Epithelial cell of esophagus (primary cell): ENCODE measurements around the gene NEMP2.

Experiments
- DNase-seq: peaks from one replicate; pipeline ENCODE4 v3.0.0; 2010; ENCODE audit warnings: low read depth
- H3K4me3 ChIP-seq: 2 replicates; pipeline ENCODE4 v1.5.1; 2011; ENCODE audit warnings: mild to moderate bottlenecking, low read length, control low read depth
- CTCF ChIP-seq: IDR thresholded peaks from 2 replicates; pipeline ENCODE4 v1.5.1; 2011; ENCODE audit warnings: low read depth, mild to moderate bottlenecking, low read length, control low read depth, inconsistent platforms; ENCODE audit not compliant: insufficient read depth; ENCODE audit errors: missing control alignments

NEMP2 gene

GRCh38 chr2:190570871-190571270 is 36.3 kb upstream of the NEMP2 start:
- DNase-seq = no peak
- no peak for TF ChIP-seq CTCF
- no peak overlapping the region for H3K4me3 ChIP-seq

GRCh38 chr2:190569994-190570755 is 35.7 kb upstream of the NEMP2 start:
- no peak overlapping the region for H3K4me3 ChIP-seq
- TF ChIP-seq CTCF = no peak
- DNase-seq = peak; percentile 35

- no peak overlapping the region for H3K4me3 ChIP-seq
- DNase-seq = no peak
- TF ChIP-seq CTCF = no peak
Measured at GRCh38 chr2:190564838-190565237, 30.3 kb upstream of the NEMP2 start.

GRCh38 chr2:190563646-190564045 is 29.1 kb upstream of the NEMP2 start:
- no peak for TF ChIP-seq CTCF
- no peak overlapping the region for H3K4me3 ChIP-seq
- DNase-seq = no peak

- DNase-seq = peak; percentile 36
- no peak overlapping the region for H3K4me3 ChIP-seq
- TF ChIP-seq CTCF = no peak
Measured at GRCh38 chr2:190563109-190563508, 28.6 kb upstream of the NEMP2 start.

GRCh38 chr2:190562121-190562520 is 27.6 kb upstream of the NEMP2 start:
- no peak for TF ChIP-seq CTCF
- no peak overlapping the region for H3K4me3 ChIP-seq
- DNase-seq = no peak

GRCh38 chr2:190561094-190561493 is 26.6 kb upstream of the NEMP2 start:
- TF ChIP-seq CTCF = no peak
- DNase-seq = no peak
- H3K4me3 ChIP-seq = no peak overlapping the region
